HG03095 (cell line): ENCODE data around the gene CASTOR2.
A peak's percentile ranks its signal among the peaks of the same experiment; 100 is the strongest.
"Not testable (repeated sequence)": the region's sequence is repeated elsewhere in the genome, so short reads cannot be mapped to it uniquely, and the experiment has no call there.

ENCODE experiments used
- ATAC-seq: cut with Tn5 transposase; IDR thresholded peaks from one replicate; pipeline ENCODE4 v1.9.1; 2021; ENCODE audit warnings: moderate library complexity; ENCODE audit not compliant: unreplicated experiment

CASTOR2 gene

GRCh38 chr7:74964511-74965119, at the start of gene CASTOR2:
Gene CASTOR2, plus strand, starts transcription at chr7:74964705. Its CDS starts 281 bp downstream, at chr7:74964986.
- ATAC-seq, result peak; percentile 81

DNA sequence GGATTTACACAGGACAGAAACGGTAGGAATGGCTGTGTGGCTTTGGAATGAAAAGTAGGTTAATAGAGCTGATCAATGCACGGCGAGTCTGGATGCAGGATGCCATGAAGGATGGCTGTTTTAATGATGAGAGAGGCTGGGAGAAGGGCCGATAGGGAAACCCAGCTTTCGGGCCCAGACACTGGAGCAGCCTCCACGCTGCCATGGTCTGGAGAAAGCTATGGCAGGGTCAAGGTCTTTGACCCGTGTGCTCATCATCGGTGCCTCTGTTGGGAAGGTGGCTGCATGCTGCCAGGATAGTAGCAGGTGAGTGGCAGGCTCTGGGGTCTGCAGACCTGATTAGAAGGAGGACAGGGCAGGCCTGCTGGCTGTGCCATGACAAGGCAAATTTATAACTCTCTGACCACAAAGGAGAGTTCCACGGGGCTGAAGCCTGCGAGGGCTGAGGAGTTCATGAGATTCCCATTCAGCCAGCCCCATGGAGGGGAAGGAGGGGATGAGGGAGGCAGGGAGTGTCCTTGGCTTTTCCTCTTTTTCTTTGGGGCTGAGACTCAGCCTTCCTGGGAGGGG, 42.1 kb upstream of the CASTOR2 start:
- ATAC-seq, result not testable (repeated sequence)

GRCh38 chr7:74923644-74924043, 40.9 kb upstream of the CASTOR2 start:
- not testable (repeated sequence) for ATAC-seq

DNA sequence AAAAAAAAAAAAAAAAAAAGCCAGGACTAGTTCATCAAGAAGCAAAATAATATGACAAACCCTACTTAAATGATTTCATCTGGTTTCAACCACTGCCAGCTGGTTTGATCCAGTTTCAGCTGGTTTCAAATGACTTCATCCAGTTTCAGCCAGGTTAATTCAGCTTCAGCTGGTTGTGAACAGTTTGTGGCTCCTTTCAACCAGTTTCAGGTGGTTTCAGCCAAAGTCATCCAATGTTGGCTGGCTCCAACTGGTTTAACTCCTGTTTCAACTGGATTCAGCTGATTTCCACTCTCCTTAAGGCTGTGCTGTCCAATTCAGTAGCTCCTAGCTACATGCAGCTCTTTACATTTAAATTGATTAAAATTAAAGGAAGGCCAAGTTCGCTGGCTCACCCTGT, 37.5 kb upstream of the CASTOR2 start:
- not testable (repeated sequence) for ATAC-seq

- ATAC-seq, result not testable (repeated sequence)
These were observed 32.8 kb upstream of the CASTOR2 start for GRCh38 chr7:74931563-74932328.

GRCh38 chr7:74939429-74939828, 25.1 kb upstream of the CASTOR2 start:
- ATAC-seq, result not testable (repeated sequence)

- not testable (repeated sequence) for ATAC-seq
These were observed 23.0 kb upstream of the CASTOR2 start for GRCh38 chr7:74941302-74942069.

- not testable (repeated sequence) for ATAC-seq
These were observed 20.6 kb upstream of the CASTOR2 start for GRCh38 chr7:74943923-74944322.

DNA sequence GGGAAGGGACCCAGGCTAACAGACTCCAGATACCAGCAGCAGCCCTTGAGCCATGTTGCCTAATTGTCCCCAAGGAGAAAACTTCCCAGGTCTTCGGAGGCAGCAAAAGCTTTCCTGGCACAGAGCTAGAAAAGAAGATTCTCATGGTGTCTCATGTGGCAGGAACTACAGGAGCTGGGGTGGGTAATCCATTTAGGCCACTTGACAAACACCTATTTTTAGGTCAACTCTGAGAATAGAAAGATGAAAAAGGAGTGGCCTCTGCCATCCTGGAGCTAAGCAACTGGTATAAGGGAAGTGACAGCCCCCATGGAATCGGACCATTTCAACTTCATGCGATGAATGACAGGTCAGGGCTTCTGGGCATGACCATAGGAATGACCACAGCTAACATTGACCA, 16.8 kb upstream of the CASTOR2 start:
- not testable (repeated sequence) for ATAC-seq

GRCh38 chr7:74953774-74954173, 10.7 kb upstream of the CASTOR2 start:
- ATAC-seq, result not testable (repeated sequence)

DNA sequence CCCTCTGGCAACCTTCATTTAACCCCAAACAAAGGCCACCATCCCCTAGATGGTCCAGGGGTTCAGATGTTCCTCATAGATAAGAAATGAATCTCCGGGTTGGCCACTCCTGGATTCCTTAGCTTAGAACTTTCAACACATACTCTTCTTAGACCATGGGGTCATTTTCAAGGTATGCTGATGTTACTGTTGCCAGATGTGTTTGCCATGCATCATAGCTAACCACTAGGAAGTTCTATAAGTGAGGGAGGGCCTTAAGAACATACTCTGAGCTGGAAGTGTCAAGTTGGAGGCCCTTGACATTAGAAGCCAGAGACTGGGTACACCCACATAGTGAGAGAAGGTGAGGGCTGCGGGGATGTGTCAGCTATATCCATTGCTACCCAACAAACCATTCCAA, 6.2 kb upstream of the CASTOR2 start:
- ATAC-seq, result not testable (repeated sequence)

GRCh38 chr7:74963704-74964510, 598 bp upstream of the CASTOR2 start:
- ATAC-seq, result not testable (repeated sequence)

GRCh38 chr7:74966208-74966854, 1.8 kb downstream of the CASTOR2 start:
- not testable (repeated sequence) for ATAC-seq

- not testable (repeated sequence) for ATAC-seq
These were observed 2.4 kb downstream of the CASTOR2 start for GRCh38 chr7:74966909-74967308.

GRCh38 chr7:74971431-74971830, 6.9 kb downstream of the CASTOR2 start:
- not testable (repeated sequence) for ATAC-seq

DNA sequence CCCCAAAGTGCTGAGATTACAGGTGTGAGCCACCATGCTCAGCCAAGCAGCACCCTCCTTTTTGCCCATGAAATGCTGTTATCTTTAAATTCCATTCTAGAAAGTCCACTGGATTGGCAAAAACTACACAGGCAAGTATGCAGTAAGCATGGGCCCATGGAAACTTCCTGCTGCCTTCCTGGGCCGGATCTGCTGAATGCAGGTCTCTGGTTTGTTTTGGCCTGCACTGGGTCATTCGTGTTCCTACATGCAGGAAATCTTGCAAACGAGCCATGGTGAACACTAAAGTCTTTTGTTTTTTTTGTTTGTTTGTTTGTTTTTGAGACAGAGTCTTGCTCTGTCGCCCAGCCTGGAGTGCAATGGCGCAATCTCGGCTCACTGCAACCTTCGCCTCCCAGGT, 7.9 kb downstream of the CASTOR2 start:
- ATAC-seq, result not testable (repeated sequence)

- ATAC-seq, result not testable (repeated sequence)
These were observed 11.5 kb downstream of the CASTOR2 start for GRCh38 chr7:74975959-74976358.

- not testable (repeated sequence) for ATAC-seq
These were observed 13.0 kb downstream of the CASTOR2 start for GRCh38 chr7:74977523-74977922.

- ATAC-seq, result not testable (repeated sequence)
These were observed 23.9 kb downstream of the CASTOR2 start for GRCh38 chr7:74988436-74988835.

DNA sequence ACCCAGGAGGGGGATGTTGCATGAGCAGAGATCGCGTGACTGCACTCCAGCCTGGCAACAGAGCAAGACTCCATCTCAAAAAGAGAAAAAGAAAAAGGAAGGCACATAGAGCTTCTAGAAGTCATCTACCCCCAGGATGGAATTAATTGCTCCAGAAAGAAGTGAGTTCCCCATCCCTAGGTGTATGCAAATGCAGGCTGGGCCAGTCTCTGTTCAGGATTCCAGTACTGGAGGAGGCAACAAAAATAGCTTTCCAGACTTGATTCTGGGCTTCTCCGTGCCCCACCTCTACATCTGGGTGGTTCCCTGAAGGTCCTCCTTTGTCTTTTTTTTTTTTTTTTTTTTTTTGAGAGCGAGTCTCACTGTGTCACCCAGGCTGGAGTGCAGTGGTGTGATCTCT, 28.6 kb downstream of the CASTOR2 start:
- ATAC-seq, result no peak
